HCT116 (cell line): ENCODE measurements around the gene RECQL5.

Source experiments
- EGR1 ChIP-seq: IDR thresholded peaks from 2 replicates; pipeline ENCODE4 v1.6.1; 2012; ENCODE audit warnings: low read depth
- ELF1 ChIP-seq: IDR thresholded peaks from 2 replicates; pipeline ENCODE4 v1.6.1; 2012; ENCODE audit warnings: low read depth, borderline replicate concordance
- EZH2 ChIP-seq: fragments of 200-600 bp; sonication (generic); IDR thresholded peaks from 2 replicates; pipeline ENCODE4 v1.6.1; 2017; ENCODE audit warnings: antibody characterized with exemption, mixed run types
- POLR2A ChIP-seq: IDR thresholded peaks from 2 replicates; pipeline ENCODE4 v1.7.0; 2011; ENCODE audit warnings: borderline replicate concordance; ENCODE audit not compliant: insufficient read depth, insufficient read length; ENCODE audit errors: extremely low read depth
- RAD21 ChIP-seq: IDR thresholded peaks from 2 replicates; pipeline ENCODE4 v1.6.1; 2012; ENCODE audit warnings: low read depth, mild to moderate bottlenecking
- SRF ChIP-seq: IDR thresholded peaks from 2 replicates; pipeline ENCODE4 v1.6.1; 2012; ENCODE audit warnings: low read depth
- YY1 ChIP-seq: IDR thresholded peaks from 2 replicates; pipeline ENCODE4 v1.6.1; 2011; ENCODE audit warnings: low read length, low read depth, moderate library complexity, mild to moderate bottlenecking; ENCODE audit not compliant: insufficient replicate concordance; ENCODE audit errors: extremely low read depth
- ZFX ChIP-seq: fragments of 450-650 bp; IDR thresholded peaks from 2 replicates; pipeline ENCODE4 v1.6.1; 2017
- ZNF274 ChIP-seq: fragments of 200-500 bp; sonication (Bioruptor generic); IDR thresholded peaks from 2 replicates; pipeline ENCODE4 v1.6.1; 2014; ENCODE audit warnings: mild to moderate bottlenecking, low read depth, low read length, inconsistent platforms
- TF ChIP-seq, protein P1 (sequence below), 3 experiments: fragments of 200-600 bp in 1 of 3; sonication (generic) in 1 of 3; IDR thresholded peaks in 2 of 3; conservative IDR thresholded peaks in 1 of 3; 2 replicates each; pipeline ENCODE4 v1.5.1; 2012 to 2017; ENCODE audit warnings: low read depth in 2 of 3, low read length in 2 of 3, antibody characterized with exemption in 1 of 3, borderline replicate concordance in 1 of 3, control low read depth in 1 of 3, mild to moderate bottlenecking in 1 of 3, mixed read lengths in 1 of 3, mixed run types in 1 of 3, moderate library complexity in 1 of 3; ENCODE audit not compliant: insufficient read depth in 1 of 3
- TF ChIP-seq, protein P2 (sequence below): IDR thresholded peaks from 2 replicates; pipeline ENCODE4 v1.6.1; 2011; ENCODE audit warnings: mild to moderate bottlenecking, low read length, moderate library complexity; ENCODE audit not compliant: insufficient replicate concordance; ENCODE audit errors: extremely low read depth
- TF ChIP-seq, protein P3 (sequence below): IDR thresholded peaks from 2 replicates; pipeline ENCODE4 v1.6.1; 2012
- TF ChIP-seq, protein P4 (sequence below): IDR thresholded peaks from 2 replicates; pipeline ENCODE4 v1.6.1; 2012
- TF ChIP-seq, protein P5 (sequence below): IDR thresholded peaks from 2 replicates; pipeline ENCODE4 v1.6.1; 2012; ENCODE audit warnings: low read depth

DNA sequence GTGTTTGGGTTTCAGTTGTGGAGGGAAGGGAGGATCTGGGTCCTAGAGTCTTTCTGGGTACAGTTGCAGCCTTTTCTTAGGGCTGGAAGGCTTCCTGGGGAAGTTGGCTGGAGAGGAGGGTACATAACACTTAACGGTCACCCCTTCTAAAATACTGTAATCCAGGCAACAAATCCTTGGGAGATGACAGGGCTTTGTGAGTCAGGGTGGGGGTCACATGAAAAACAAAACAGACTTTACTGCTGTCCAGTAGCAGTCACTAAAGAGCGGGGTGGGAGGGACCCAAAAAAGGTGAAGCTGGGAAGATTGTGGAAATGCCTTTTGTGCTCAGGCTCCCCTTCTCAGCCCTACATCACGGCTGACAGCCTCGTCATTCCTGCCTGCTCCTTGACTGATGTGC is 6.5 kb upstream of the RECQL5 start:
- TF ChIP-seq, protein P1, sequence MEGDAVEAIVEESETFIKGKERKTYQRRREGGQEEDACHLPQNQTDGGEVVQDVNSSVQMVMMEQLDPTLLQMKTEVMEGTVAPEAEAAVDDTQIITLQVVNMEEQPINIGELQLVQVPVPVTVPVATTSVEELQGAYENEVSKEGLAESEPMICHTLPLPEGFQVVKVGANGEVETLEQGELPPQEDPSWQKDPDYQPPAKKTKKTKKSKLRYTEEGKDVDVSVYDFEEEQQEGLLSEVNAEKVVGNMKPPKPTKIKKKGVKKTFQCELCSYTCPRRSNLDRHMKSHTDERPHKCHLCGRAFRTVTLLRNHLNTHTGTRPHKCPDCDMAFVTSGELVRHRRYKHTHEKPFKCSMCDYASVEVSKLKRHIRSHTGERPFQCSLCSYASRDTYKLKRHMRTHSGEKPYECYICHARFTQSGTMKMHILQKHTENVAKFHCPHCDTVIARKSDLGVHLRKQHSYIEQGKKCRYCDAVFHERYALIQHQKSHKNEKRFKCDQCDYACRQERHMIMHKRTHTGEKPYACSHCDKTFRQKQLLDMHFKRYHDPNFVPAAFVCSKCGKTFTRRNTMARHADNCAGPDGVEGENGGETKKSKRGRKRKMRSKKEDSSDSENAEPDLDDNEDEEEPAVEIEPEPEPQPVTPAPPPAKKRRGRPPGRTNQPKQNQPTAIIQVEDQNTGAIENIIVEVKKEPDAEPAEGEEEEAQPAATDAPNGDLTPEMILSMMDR (IDR thresholded peaks at IDR 0.05 in 2 of 3, conservative IDR thresholded peaks at IDR 0.05 in 1 of 3; ENCODE audit: borderline replicate concordance in 1 of 3, insufficient read depth in 1 of 3, low read depth in 2 of 3, low read length in 2 of 3): no peak
- TF ChIP-seq POLR2A: no peak
- TF ChIP-seq, protein P2, sequence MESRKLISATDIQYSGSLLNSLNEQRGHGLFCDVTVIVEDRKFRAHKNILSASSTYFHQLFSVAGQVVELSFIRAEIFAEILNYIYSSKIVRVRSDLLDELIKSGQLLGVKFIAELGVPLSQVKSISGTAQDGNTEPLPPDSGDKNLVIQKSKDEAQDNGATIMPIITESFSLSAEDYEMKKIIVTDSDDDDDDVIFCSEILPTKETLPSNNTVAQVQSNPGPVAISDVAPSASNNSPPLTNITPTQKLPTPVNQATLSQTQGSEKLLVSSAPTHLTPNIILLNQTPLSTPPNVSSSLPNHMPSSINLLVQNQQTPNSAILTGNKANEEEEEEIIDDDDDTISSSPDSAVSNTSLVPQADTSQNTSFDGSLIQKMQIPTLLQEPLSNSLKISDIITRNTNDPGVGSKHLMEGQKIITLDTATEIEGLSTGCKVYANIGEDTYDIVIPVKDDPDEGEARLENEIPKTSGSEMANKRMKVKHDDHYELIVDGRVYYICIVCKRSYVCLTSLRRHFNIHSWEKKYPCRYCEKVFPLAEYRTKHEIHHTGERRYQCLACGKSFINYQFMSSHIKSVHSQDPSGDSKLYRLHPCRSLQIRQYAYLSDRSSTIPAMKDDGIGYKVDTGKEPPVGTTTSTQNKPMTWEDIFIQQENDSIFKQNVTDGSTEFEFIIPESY: no peak
- no peak for TF ChIP-seq SRF
- TF ChIP-seq EZH2: no peak
- TF ChIP-seq, protein P3, sequence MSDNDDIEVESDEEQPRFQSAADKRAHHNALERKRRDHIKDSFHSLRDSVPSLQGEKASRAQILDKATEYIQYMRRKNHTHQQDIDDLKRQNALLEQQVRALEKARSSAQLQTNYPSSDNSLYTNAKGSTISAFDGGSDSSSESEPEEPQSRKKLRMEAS: no peak
- TF ChIP-seq ELF1: no peak
- TF ChIP-seq, protein P4, sequence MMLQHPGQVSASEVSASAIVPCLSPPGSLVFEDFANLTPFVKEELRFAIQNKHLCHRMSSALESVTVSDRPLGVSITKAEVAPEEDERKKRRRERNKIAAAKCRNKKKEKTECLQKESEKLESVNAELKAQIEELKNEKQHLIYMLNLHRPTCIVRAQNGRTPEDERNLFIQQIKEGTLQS: no peak
- no peak for TF ChIP-seq EGR1
- TF ChIP-seq YY1: no peak
- TF ChIP-seq, protein P5, sequence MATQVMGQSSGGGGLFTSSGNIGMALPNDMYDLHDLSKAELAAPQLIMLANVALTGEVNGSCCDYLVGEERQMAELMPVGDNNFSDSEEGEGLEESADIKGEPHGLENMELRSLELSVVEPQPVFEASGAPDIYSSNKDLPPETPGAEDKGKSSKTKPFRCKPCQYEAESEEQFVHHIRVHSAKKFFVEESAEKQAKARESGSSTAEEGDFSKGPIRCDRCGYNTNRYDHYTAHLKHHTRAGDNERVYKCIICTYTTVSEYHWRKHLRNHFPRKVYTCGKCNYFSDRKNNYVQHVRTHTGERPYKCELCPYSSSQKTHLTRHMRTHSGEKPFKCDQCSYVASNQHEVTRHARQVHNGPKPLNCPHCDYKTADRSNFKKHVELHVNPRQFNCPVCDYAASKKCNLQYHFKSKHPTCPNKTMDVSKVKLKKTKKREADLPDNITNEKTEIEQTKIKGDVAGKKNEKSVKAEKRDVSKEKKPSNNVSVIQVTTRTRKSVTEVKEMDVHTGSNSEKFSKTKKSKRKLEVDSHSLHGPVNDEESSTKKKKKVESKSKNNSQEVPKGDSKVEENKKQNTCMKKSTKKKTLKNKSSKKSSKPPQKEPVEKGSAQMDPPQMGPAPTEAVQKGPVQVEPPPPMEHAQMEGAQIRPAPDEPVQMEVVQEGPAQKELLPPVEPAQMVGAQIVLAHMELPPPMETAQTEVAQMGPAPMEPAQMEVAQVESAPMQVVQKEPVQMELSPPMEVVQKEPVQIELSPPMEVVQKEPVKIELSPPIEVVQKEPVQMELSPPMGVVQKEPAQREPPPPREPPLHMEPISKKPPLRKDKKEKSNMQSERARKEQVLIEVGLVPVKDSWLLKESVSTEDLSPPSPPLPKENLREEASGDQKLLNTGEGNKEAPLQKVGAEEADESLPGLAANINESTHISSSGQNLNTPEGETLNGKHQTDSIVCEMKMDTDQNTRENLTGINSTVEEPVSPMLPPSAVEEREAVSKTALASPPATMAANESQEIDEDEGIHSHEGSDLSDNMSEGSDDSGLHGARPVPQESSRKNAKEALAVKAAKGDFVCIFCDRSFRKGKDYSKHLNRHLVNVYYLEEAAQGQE: no peak
- TF ChIP-seq ZNF274: no peak
- TF ChIP-seq RAD21: no peak
- no peak for TF ChIP-seq ZFX
